HFFc6 (cell line): ENCODE measurements around the gene CFAP299. TPM values are rescaled to one million over a fixed set of nuclear protein-coding genes. Genes with fewer than 3 reads are reported as not detected.

Source experiments
- DNase-seq: peaks from one replicate; pipeline ENCODE4 v3.0.0-alpha.2; 2018
- H3K27ac Mint-ChIP-seq: 2 replicates; pipeline ENCODE4 v1.8.0; 2020; ENCODE audit warnings: mild to moderate bottlenecking, mixed read lengths
- H3K27me3 Mint-ChIP-seq: 2 replicates; pipeline ENCODE4 v1.8.0; 2021; ENCODE audit warnings: mild to moderate bottlenecking, moderate library complexity, mixed read lengths; ENCODE audit not compliant: insufficient read depth
- H3K36me3 Mint-ChIP-seq: 2 replicates; pipeline ENCODE4 v1.8.0; 2021; ENCODE audit warnings: low read depth, mixed read lengths
- H3K4me1 Mint-ChIP-seq: 2 replicates; pipeline ENCODE4 v1.8.0; 2020; ENCODE audit warnings: low read depth, mixed read lengths
- H3K4me3 Mint-ChIP-seq: 2 replicates; pipeline ENCODE4 v1.8.0; 2020; ENCODE audit warnings: mild to moderate bottlenecking, moderate library complexity, mixed read lengths
- H3K9me3 Mint-ChIP-seq: 2 replicates; pipeline ENCODE4 v1.8.0; 2020; ENCODE audit warnings: mild to moderate bottlenecking, mixed read lengths
- total RNA-seq, 6 experiments: library from RNA; stranded (reverse); fragmentation: NEBNext Ultra II Directional; extraction: Animal tissue kit (Norgen Biotek cat#: 25700); gene quantifications; 2 replicates in 1 of 6; 3 replicates in 5 of 6; pipeline ENCODE4 v1.2.3, GENCODE V29; 2021
- TF ChIP-seq, protein P1 (sequence below): fragments of 200-600 bp; sonication (generic); IDR thresholded peaks from 2 replicates; pipeline ENCODE4 v1.5.0; 2021; ENCODE audit warnings: antibody characterized with exemption, mild to moderate bottlenecking

The CFAP299 gene
- total RNA-seq, 6 experiments from 2014 or later = 4.8 to 9.0 (median 8.7) TPM

DNA sequence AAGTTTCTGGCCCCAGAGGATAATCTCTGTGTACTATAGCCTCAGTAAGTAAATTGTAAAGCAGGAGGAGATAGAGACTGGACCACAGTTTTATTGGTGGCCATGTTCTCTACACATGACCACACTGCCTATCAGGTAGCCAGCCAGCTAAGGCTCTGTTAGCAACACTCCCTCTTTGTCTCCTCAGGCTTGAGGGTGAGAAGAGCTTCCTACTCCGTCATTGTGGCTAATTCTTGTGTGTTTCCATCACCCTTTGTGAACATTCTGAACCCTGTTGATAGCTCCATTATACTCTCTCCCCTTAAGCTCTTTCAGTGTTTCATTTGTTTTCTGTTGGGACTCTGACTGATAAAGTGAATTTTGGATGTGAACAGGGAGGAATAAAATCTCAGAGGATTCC is 233.4 kb downstream of the CFAP299 start:
- Mint-ChIP-seq H3K27ac (no peak overlapping the region), H3K4me3 (no peak overlapping the region), H3K36me3 (peaks cover 7% of the 10 kb centered on the region), H3K4me1 (peaks cover 15% of the 10 kb centered on the region; the same call in 1 of the 2 replicates), H3K27me3 (no peaks in the 10 kb centered on the region; the same call in none of the 2 replicates), H3K9me3 (no peaks in the 10 kb centered on the region)
- TF ChIP-seq, protein P1, sequence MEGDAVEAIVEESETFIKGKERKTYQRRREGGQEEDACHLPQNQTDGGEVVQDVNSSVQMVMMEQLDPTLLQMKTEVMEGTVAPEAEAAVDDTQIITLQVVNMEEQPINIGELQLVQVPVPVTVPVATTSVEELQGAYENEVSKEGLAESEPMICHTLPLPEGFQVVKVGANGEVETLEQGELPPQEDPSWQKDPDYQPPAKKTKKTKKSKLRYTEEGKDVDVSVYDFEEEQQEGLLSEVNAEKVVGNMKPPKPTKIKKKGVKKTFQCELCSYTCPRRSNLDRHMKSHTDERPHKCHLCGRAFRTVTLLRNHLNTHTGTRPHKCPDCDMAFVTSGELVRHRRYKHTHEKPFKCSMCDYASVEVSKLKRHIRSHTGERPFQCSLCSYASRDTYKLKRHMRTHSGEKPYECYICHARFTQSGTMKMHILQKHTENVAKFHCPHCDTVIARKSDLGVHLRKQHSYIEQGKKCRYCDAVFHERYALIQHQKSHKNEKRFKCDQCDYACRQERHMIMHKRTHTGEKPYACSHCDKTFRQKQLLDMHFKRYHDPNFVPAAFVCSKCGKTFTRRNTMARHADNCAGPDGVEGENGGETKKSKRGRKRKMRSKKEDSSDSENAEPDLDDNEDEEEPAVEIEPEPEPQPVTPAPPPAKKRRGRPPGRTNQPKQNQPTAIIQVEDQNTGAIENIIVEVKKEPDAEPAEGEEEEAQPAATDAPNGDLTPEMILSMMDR = no peak
- no peak for DNase-seq

DNA sequence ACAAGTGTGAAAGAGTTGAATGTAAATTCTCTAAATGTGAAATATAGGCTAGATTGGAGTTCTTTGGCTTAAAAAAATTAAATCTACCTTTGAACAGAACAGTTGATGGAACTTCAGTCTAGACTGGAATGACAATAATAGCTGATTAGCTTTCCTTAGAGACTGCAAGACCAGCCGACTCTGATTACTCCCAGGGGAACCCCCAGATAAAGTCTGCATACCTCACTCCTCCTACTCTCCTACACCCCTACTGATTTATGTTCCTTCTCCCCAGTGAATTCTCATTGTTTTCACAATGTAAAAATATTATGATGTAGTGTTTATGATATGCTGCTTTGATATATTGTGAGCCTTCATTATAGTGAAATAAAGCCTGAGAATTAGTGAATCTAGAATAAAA is 241.3 kb downstream of the CFAP299 start:
- Mint-ChIP-seq H3K9me3 (no peaks in the 10 kb centered on the region), H3K27ac (no peak overlapping the region), H3K4me3 (no peak overlapping the region), H3K36me3 (peaks cover 14% of the 10 kb centered on the region), H3K4me1 (no peaks in the 10 kb centered on the region), H3K27me3 (no peaks in the 10 kb centered on the region)
- DNase-seq = no peak
- TF ChIP-seq, protein P1 = no peak

- H3K36me3 Mint-ChIP-seq = peaks cover 14% of the 10 kb centered on the region
- H3K4me1 Mint-ChIP-seq = no peaks in the 10 kb centered on the region
- TF ChIP-seq, protein P1 = no peak
- no peaks in the 10 kb centered on the region for H3K27me3 Mint-ChIP-seq
- H3K4me3 Mint-ChIP-seq = no peak overlapping the region
- DNase-seq = no peak
- H3K9me3 Mint-ChIP-seq = no peaks in the 10 kb centered on the region
- H3K27ac Mint-ChIP-seq = no peak overlapping the region
Observed at GRCh38 chr4:80578001-80578400, 242.5 kb downstream of the CFAP299 start.

- H3K27ac Mint-ChIP-seq = no peak overlapping the region
- no peaks in the 10 kb centered on the region for H3K36me3 Mint-ChIP-seq
- TF ChIP-seq, protein P1 = no peak
- no peaks in the 10 kb centered on the region for H3K27me3 Mint-ChIP-seq
- H3K4me3 Mint-ChIP-seq = no peak overlapping the region
- no peak for DNase-seq
- H3K9me3 Mint-ChIP-seq = no peaks in the 10 kb centered on the region
- H3K4me1 Mint-ChIP-seq = no peaks in the 10 kb centered on the region
Observed at GRCh38 chr4:80585542-80585941, 250.0 kb downstream of the CFAP299 start.

DNA sequence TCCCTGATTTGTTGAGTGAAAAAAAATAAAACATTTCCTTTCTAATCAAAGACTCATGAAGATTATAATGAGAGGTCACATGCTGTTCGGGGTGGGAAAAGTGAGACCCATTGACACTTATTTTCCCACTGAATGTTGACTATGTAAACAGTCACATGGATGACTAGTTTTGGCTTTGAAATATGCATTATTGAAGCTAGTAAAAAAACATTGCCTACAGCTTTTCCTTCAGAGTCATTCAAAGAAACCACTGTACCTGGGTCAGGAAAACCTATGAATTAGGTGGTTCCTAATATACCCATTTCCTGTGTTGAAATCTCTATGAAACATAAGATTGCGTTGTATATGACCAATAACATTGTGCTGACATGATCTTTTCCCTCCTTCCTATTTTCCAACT is 251.2 kb downstream of the CFAP299 start:
- TF ChIP-seq, protein P1 = no peak
- DNase-seq = no peak
- no peaks in the 10 kb centered on the region for H3K9me3 Mint-ChIP-seq
- no peaks in the 10 kb centered on the region for H3K4me1 Mint-ChIP-seq
- no peak overlapping the region for H3K4me3 Mint-ChIP-seq
- no peak overlapping the region for H3K27ac Mint-ChIP-seq
- no peaks in the 10 kb centered on the region for H3K36me3 Mint-ChIP-seq
- H3K27me3 Mint-ChIP-seq = no peaks in the 10 kb centered on the region

DNA sequence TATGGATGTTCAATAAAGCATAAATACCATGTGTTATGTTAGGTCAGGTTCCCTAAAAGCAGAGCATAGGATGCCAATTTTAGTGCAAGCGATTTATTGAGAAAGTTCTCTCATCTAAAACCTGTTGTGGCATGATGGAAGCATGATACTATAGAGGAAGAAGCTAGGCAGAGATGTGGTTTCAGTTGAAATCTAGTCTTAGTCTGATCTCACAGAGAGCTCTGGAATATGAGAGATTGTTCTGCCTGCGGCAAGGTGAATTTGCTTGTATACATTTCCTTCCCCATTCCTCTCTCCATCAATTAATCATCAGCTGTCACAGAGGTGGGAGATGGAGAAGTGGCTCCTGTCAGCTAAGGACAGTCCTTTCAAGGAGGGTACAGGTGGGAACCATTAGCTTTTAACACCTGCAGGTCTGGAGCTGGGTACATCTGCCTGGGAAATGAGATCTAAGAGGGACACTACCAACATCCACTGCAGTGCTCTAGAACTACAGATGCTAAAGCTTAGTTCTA is 252.4 kb downstream of the CFAP299 start:
- Mint-ChIP-seq H3K27ac (no peak overlapping the region), H3K4me3 (no peak overlapping the region)

More for the DNA sequence above, 252.4 kb downstream of the CFAP299 start:
- H3K27me3 Mint-ChIP-seq = no peaks in the 10 kb centered on the region
- DNase-seq = no peak
- H3K36me3 Mint-ChIP-seq = no peaks in the 10 kb centered on the region
- no peaks in the 10 kb centered on the region for H3K9me3 Mint-ChIP-seq
- TF ChIP-seq, protein P1 = no peak
- H3K4me1 Mint-ChIP-seq = no peaks in the 10 kb centered on the region
